Thymus (tissue), 11 donors: ENCODE measurements around the gene SLC25A13. TPM values are rescaled to one million over a fixed set of nuclear protein-coding genes. Genes with fewer than 3 reads are reported as not detected.

Experiments
- DNase-seq, 9 donors: peaks; one replicate each; pipeline ENCODE4 v3.0.0-alpha.2; 2013; ENCODE audit warnings: low spot score in 9 of 9, low read depth in 6 of 9, missing footprints in 1 of 9
- H3K27ac ChIP-seq, 2 donors: one replicate each; pipeline ENCODE4 v1.5.1; 2013; ENCODE audit warnings: control low read depth in 1 of 2, low read depth in 1 of 2, low read length in 1 of 2, mild to moderate bottlenecking in 1 of 2, moderate library complexity in 1 of 2
- H3K27me3 ChIP-seq, 2 donors: one replicate each; pipeline ENCODE4 v1.5.1; 2013; ENCODE audit warnings: low read length in 1 of 2; ENCODE audit not compliant: control insufficient read depth in 2 of 2, insufficient read depth in 1 of 2
- H3K36me3 ChIP-seq, 2 donors: one replicate each; pipeline ENCODE4 v1.5.1; 2013; ENCODE audit warnings: low read length in 1 of 2, mild to moderate bottlenecking in 1 of 2, moderate library complexity in 1 of 2; ENCODE audit not compliant: control insufficient read depth in 2 of 2, insufficient read depth in 2 of 2
- H3K4me1 ChIP-seq, 2 donors: one replicate each; pipeline ENCODE4 v1.5.1; 2013; ENCODE audit warnings: low read length in 2 of 2; ENCODE audit not compliant: control insufficient read depth in 2 of 2, insufficient read depth in 2 of 2
- H3K4me3 ChIP-seq, 2 donors: one replicate each; pipeline ENCODE4 v1.5.1; 2013; ENCODE audit warnings: low read length in 2 of 2, control low read depth in 1 of 2, mild to moderate bottlenecking in 1 of 2
- H3K9me3 ChIP-seq, 2 donors: one replicate each; pipeline ENCODE4 v1.5.1; 2013; ENCODE audit warnings: low read length in 1 of 2, mild to moderate bottlenecking in 1 of 2; ENCODE audit not compliant: control insufficient read depth in 2 of 2, insufficient read depth in 1 of 2
- WGBS: extraction: QIAGEN DNeasy Blood & Tissue Kit; methylation state at CpG from one replicate; pipeline ENCODE4 v1.1.7; 2013; 5-methylcytosine and 5-hydroxymethylcytosine counted together
- polyA plus RNA-seq: library from polyadenylated mRNA; stranded (reverse); fragments of 200-250 nt; gene quantifications from one replicate; pipeline ENCODE4 v1.2.3, GENCODE V29; 2013
- total RNA-seq: library from RNA; stranded (reverse); fragments of 120-200 nt; gene quantifications from one replicate; pipeline ENCODE4 v1.2.4, GENCODE V29; 2013
- donor health status: healthy.

The SLC25A13 gene
- total and polyA plus RNA-seq, 2 donors, result 9.7 to 10.9 TPM

GRCh38 chr7:96198047-96198636, 123.8 kb downstream of the SLC25A13 start:
- Histone ChIP-seq H3K27me3 (no peaks in the 10 kb centered on the region), H3K4me3 (no peak overlapping the region), H3K4me1 (no peaks in the 10 kb centered on the region), H3K27ac (no peak overlapping the region), H3K9me3 (no peaks in the 10 kb centered on the region), H3K36me3 (no peaks in the 10 kb centered on the region)
- 97% methylated on average over 3 of the region's 3 CpGs for WGBS
- no peak for DNase-seq

GRCh38 chr7:96196676-96197075, 125.2 kb downstream of the SLC25A13 start:
- no peak overlapping the region for H3K4me3 ChIP-seq
- no peaks in the 10 kb centered on the region for H3K9me3 ChIP-seq
- no peak for DNase-seq
- no peaks in the 10 kb centered on the region for H3K36me3 ChIP-seq
- 98% methylated on average over 4 of the region's 4 CpGs for WGBS
- H3K27ac ChIP-seq, result no peak overlapping the region
- no peaks in the 10 kb centered on the region for H3K4me1 ChIP-seq
- H3K27me3 ChIP-seq, result no peaks in the 10 kb centered on the region

- DNase-seq, result no peak
- Histone ChIP-seq H3K4me3 (no peak overlapping the region), H3K36me3 (no peaks in the 10 kb centered on the region), H3K4me1 (peaks cover 3% of the 10 kb centered on the region in 2 donors), H3K27me3 (no peaks in the 10 kb centered on the region), H3K9me3 (no peaks in the 10 kb centered on the region), H3K27ac (no peak overlapping the region)
- 72% methylated on average over 4 of the region's 4 CpGs for WGBS
Measured at GRCh38 chr7:96189129-96189820, 132.6 kb downstream of the SLC25A13 start.

GRCh38 chr7:96188591-96188991, 133.3 kb downstream of the SLC25A13 start:
- DNase-seq, result no peak
- H3K27ac ChIP-seq, result no peak overlapping the region
- no peaks in the 10 kb centered on the region for H3K9me3 ChIP-seq
- H3K4me1 ChIP-seq, result peaks cover 3% of the 10 kb centered on the region in 2 donors
- peaks cover 0 to 2% of the 10 kb centered on the region in 2 donors for H3K36me3 ChIP-seq
- WGBS, result 95% methylated on average over 8 of the region's 8 CpGs
- no peak overlapping the region for H3K4me3 ChIP-seq
- no peaks in the 10 kb centered on the region for H3K27me3 ChIP-seq

GRCh38 chr7:96188174-96188581, 133.7 kb downstream of the SLC25A13 start:
- 58% methylated on average over 8 of the region's 8 CpGs for WGBS
- Histone ChIP-seq H3K27ac (no peak overlapping the region), H3K9me3 (no peaks in the 10 kb centered on the region)

GRCh38 chr7:96187735-96188134, 134.2 kb downstream of the SLC25A13 start:
- no peak overlapping the region for H3K27ac ChIP-seq
- peaks cover 3% of the 10 kb centered on the region in 2 donors for H3K4me1 ChIP-seq
- no peak overlapping the region for H3K4me3 ChIP-seq
- no peaks in the 10 kb centered on the region for H3K9me3 ChIP-seq
- WGBS, result 70% methylated on average over 6 of the region's 6 CpGs
- H3K27me3 ChIP-seq, result no peaks in the 10 kb centered on the region
- H3K36me3 ChIP-seq, result peaks cover 0 to 4% of the 10 kb centered on the region in 2 donors
- no peak for DNase-seq

More at GRCh38 chr7:96188174-96188581, 133.7 kb downstream of the SLC25A13 start:
- peak in 2 of 9 donors; percentile 11 to 13 for DNase-seq
- no peak overlapping the region for H3K4me3 ChIP-seq
- no peaks in the 10 kb centered on the region for H3K27me3 ChIP-seq
- H3K4me1 ChIP-seq, result peaks cover 3% of the 10 kb centered on the region in 2 donors
- peaks cover 0 to 4% of the 10 kb centered on the region in 2 donors for H3K36me3 ChIP-seq

- WGBS, result 95% methylated on average over 2 of the region's 2 CpGs
- H3K36me3 ChIP-seq, result peaks cover 0 to 4% of the 10 kb centered on the region in 2 donors
Measured at GRCh38 chr7:96184783-96185182, 137.1 kb downstream of the SLC25A13 start.

GRCh38 chr7:96183163-96183670, 138.7 kb downstream of the SLC25A13 start:
- peaks cover 0 to 4% of the 10 kb centered on the region in 2 donors for H3K36me3 ChIP-seq
- no peaks in the 10 kb centered on the region for H3K9me3 ChIP-seq
- no peak overlapping the region for H3K27ac ChIP-seq
- no peak for DNase-seq
- H3K27me3 ChIP-seq, result no peaks in the 10 kb centered on the region
- H3K4me3 ChIP-seq, result no peak overlapping the region
- H3K4me1 ChIP-seq, result peaks cover 2 to 3% of the 10 kb centered on the region in 2 donors
- 95% methylated on average over 5 of the region's 5 CpGs for whole genome bisulfite sequencing

More at GRCh38 chr7:96184783-96185182, 137.1 kb downstream of the SLC25A13 start:
- no peak for DNase-seq
- Histone ChIP-seq H3K27ac (no peak overlapping the region), H3K4me1 (peaks cover 3% of the 10 kb centered on the region in 2 donors), H3K27me3 (no peaks in the 10 kb centered on the region), H3K9me3 (no peaks in the 10 kb centered on the region), H3K4me3 (no peak overlapping the region)

- peaks cover 0 to 4% of the 10 kb centered on the region in 2 donors for H3K36me3 ChIP-seq
- H3K27ac ChIP-seq, result no peak overlapping the region
- no peaks in the 10 kb centered on the region for H3K27me3 ChIP-seq
- no peaks in the 10 kb centered on the region for H3K4me1 ChIP-seq
- WGBS, result 87% methylated on average over 5 of the region's 5 CpGs
- DNase-seq, result no peak
- no peak overlapping the region for H3K4me3 ChIP-seq
- no peaks in the 10 kb centered on the region for H3K9me3 ChIP-seq
Measured at GRCh38 chr7:96182424-96183158, 139.3 kb downstream of the SLC25A13 start.
